Esophagus (tissue), 2 donors: ENCODE results near the gene IL17D. TPM values are rescaled to one million over a fixed set of nuclear protein-coding genes. Genes with fewer than 3 reads are reported as not detected.

Source experiments
- H3K27ac ChIP-seq, 2 donors: one replicate each; pipeline ENCODE4 v1.5.1; 2013; ENCODE audit warnings: low read depth in 2 of 2, mild to moderate bottlenecking in 2 of 2, inconsistent platforms in 1 of 2, low read length in 1 of 2, moderate library complexity in 1 of 2
- H3K27me3 ChIP-seq, 2 donors: one replicate each; pipeline ENCODE4 v1.6.1; 2013; ENCODE audit warnings: low read length in 2 of 2, control low read depth in 1 of 2, mild to moderate bottlenecking in 1 of 2; ENCODE audit not compliant: insufficient read depth in 2 of 2, control insufficient read depth in 1 of 2
- H3K36me3 ChIP-seq, 2 donors: one replicate each; pipeline ENCODE4 v1.6.1; 2013; ENCODE audit warnings: low read length in 1 of 2; ENCODE audit not compliant: control insufficient read depth in 2 of 2, insufficient read depth in 2 of 2
- H3K4me1 ChIP-seq, 2 donors: one replicate each; pipeline ENCODE4 v1.6.1; 2013; ENCODE audit warnings: low read length in 1 of 2; ENCODE audit not compliant: control insufficient read depth in 2 of 2, insufficient read depth in 2 of 2
- H3K4me3 ChIP-seq, 2 donors: one replicate each; pipeline ENCODE4 v1.5.1; 2013; ENCODE audit warnings: low read length in 2 of 2, mild to moderate bottlenecking in 2 of 2, low read depth in 1 of 2, moderate library complexity in 1 of 2
- H3K9me3 ChIP-seq, 2 donors: one replicate each; pipeline ENCODE4 v1.6.1; 2013; ENCODE audit warnings: mild to moderate bottlenecking in 2 of 2, low read depth in 1 of 2, low read length in 1 of 2, moderate library complexity in 1 of 2; ENCODE audit not compliant: control insufficient read depth in 2 of 2, insufficient read depth in 1 of 2
- WGBS, 2 donors: extraction: QIAGEN DNeasy Blood & Tissue Kit; methylation state at CpG; one replicate each; pipeline ENCODE4 v1.1.7; 2013; 5-methylcytosine and 5-hydroxymethylcytosine counted together
- polyA plus RNA-seq, 2 donors: library from polyadenylated mRNA; stranded (reverse); fragments of 200-250 nt; gene quantifications; one replicate each; pipeline ENCODE4 v1.2.3, GENCODE V29; 2013
- donor health status: healthy with polysubstance abuse.
- donor health status: Bipolar disorder and iron deficiency.

Gene IL17D
- under 1 TPM; 0.35 to 0.61 TPM for polyA plus RNA-seq

GRCh38 chr13:20702915-20703779 lies at the start of gene IL17D:
Gene IL17D, plus strand, starts transcription at chr13:20703699. Its CDS starts 303 bp downstream, at chr13:20704002.
- H3K27ac ChIP-seq, result peak within 1 kb of the TSS; percentile 51 to 61

GRCh38 chr13:20654156-20654555 lies 49.3 kb upstream of the IL17D start:
- Histone ChIP-seq H3K27ac (no peak overlapping the region), H3K9me3 (no peaks in the 10 kb centered on the region), H3K4me3 (no peak overlapping the region), H3K36me3 (no peaks in the 10 kb centered on the region), H3K4me1 (no peaks in the 10 kb centered on the region), H3K27me3 (no peaks in the 10 kb centered on the region)
- 82 to 89% methylated on average over 1 of the region's 1 CpG for WGBS, 2 donors

More at GRCh38 chr13:20702915-20703779, at the start of gene IL17D:
- Histone ChIP-seq H3K4me3 (peak within 1 kb of the TSS; percentile 56 to 60), H3K9me3 (no peaks in the 10 kb centered on the region), H3K36me3 (no peaks in the 10 kb centered on the region), H3K4me1 (peaks cover 2 to 6% of the 10 kb centered on the region in 2 donors), H3K27me3 (no peaks in the 10 kb centered on the region)
- WGBS, 2 donors, result 1% methylated on average over 80 to 94 of the region's 94 CpGs

DNA sequence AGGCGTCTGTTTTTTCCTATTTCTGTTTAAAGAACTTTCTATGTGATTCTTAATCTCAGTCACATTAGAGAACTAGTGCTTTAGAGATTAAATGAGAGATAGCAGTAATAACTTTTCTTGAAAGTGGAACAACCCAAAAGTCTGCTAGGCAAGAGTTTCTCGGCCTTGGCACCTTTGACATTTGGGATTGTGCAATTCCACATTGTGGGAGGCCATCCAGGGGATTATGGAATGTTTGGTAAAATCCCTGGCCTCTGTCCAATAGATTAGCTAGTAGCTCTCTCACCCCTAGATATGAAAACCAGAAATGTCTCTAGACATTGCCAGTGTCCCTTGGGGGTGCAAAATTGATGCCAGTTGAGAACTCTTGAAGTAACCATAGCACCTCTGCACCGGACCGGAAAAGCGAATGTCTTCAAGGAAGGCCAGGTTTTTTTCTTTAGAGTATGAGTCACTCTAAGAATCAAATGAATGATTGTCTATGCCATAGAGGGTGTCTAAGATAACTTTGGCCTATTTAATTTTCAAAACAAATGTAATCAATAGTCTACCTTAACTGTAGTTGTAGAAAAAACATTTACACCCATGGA lies 45.0 kb upstream of the IL17D start:
- 69 to 72% methylated on average over 5 of the region's 5 CpGs for WGBS, 2 donors
- Histone ChIP-seq H3K9me3 (no peaks in the 10 kb centered on the region), H3K27ac (no peak overlapping the region)

GRCh38 chr13:20664351-20664750 lies 39.1 kb upstream of the IL17D start:
- H3K36me3 ChIP-seq, result peaks cover 0 to 5% of the 10 kb centered on the region in 2 donors
- H3K4me3 ChIP-seq, result no peak overlapping the region
- H3K4me1 ChIP-seq, result no peaks in the 10 kb centered on the region
- H3K9me3 ChIP-seq, result no peaks in the 10 kb centered on the region
- no peak overlapping the region for H3K27ac ChIP-seq
- no peaks in the 10 kb centered on the region for H3K27me3 ChIP-seq

More for the DNA sequence above, 45.0 kb upstream of the IL17D start:
- Histone ChIP-seq H3K36me3 (peaks cover 0 to 2% of the 10 kb centered on the region in 2 donors), H3K27me3 (no peaks in the 10 kb centered on the region), H3K4me1 (no peaks in the 10 kb centered on the region), H3K4me3 (no peak overlapping the region)

DNA sequence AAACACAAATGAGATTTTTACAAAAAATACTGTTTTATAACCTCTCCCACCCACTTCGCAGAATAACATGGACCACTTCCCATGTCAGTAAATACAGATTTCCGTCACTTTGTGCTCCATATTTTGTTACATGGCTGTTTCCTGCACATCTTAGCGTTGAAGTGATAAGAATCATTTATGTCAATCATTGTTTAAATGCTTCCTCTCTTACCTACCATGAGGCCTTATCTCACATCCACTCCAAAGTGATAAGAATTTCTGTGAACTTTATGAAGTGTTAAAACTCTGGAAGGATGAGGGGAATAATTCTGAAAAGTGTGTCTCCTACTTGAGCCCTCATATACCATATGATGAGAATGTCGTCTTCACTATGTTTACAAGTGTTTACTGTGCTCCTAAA lies 36.6 kb upstream of the IL17D start:
- no peak overlapping the region for H3K27ac ChIP-seq
- no peak overlapping the region for H3K4me3 ChIP-seq
- no peaks in the 10 kb centered on the region for H3K27me3 ChIP-seq
- WGBS, 2 donors, result 89% methylated on average over 4 of the region's 4 CpGs
- no peaks in the 10 kb centered on the region for H3K9me3 ChIP-seq
- H3K4me1 ChIP-seq, result no peaks in the 10 kb centered on the region
- peaks cover 0 to 5% of the 10 kb centered on the region in 2 donors for H3K36me3 ChIP-seq

DNA sequence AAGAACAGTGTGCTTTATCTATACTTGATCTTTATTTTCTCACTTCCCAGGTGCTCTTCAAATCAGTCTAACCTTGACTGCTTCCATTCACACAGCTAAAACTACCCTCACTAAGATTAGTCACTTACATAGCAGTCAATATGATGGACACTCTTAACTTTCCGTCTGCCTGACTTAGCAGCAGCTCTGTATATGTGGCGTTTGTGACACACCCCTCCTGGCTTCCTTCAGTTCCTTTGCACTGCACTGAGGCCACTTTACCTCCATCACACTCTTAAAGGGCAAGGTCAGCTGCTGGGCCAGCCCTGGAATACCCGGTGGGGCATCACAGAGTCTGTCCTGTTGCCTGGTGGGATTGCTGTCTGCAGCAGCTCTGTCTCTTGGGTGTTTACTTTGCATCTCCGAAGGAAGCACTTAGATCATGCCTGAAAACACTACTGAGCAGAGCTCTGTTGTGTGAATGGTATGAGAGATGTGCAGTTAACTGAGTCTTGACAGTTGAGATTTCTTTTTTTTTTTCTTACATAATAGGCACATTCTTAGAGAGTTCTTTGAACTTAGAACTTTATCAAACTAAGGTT lies 35.6 kb upstream of the IL17D start:
- Histone ChIP-seq H3K4me1 (no peaks in the 10 kb centered on the region), H3K9me3 (no peaks in the 10 kb centered on the region), H3K4me3 (no peak overlapping the region), H3K27ac (no peak overlapping the region), H3K36me3 (peaks cover 0 to 5% of the 10 kb centered on the region in 2 donors), H3K27me3 (no peaks in the 10 kb centered on the region)
- 53 to 55% methylated on average over 4 of the region's 4 CpGs for WGBS, 2 donors

- Histone ChIP-seq H3K9me3 (no peaks in the 10 kb centered on the region), H3K27me3 (no peaks in the 10 kb centered on the region), H3K4me1 (no peaks in the 10 kb centered on the region), H3K36me3 (peaks cover 0 to 3% of the 10 kb centered on the region in 2 donors), H3K4me3 (no peak overlapping the region), H3K27ac (no peak overlapping the region)
- 74 to 75% methylated on average over 5 of the region's 5 CpGs for WGBS, 2 donors
Measured at GRCh38 chr13:20669162-20669561, 34.3 kb upstream of the IL17D start.

DNA sequence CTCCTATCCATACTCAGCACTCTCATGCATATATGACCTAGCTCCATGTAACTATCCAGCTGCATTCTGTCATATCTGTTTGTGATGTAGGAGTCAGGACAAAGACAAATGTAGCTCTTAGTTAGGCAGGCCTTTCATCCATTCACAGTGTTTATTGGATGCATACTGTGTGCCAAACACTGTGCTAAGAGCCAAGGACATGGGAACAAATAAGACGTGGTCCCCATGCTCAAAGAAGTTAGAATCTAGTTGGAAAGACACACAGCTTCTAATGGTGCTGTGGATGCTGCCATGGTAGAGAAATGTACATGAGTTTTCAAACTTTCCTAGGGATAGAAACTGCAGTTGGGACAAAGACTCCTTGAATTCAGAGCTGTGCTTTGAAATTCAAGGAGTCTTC lies 31.7 kb upstream of the IL17D start:
- H3K27me3 ChIP-seq, result no peaks in the 10 kb centered on the region
- H3K27ac ChIP-seq, result no peak overlapping the region
- 85 to 88% methylated on average over 1 of the region's 1 CpG for WGBS, 2 donors
- H3K9me3 ChIP-seq, result no peaks in the 10 kb centered on the region
- H3K4me1 ChIP-seq, result no peaks in the 10 kb centered on the region
- no peaks in the 10 kb centered on the region for H3K36me3 ChIP-seq
- H3K4me3 ChIP-seq, result no peak overlapping the region

- Histone ChIP-seq H3K36me3 (no peaks in the 10 kb centered on the region), H3K27me3 (no peaks in the 10 kb centered on the region), H3K27ac (no peak overlapping the region), H3K4me1 (no peaks in the 10 kb centered on the region), H3K4me3 (no peak overlapping the region), H3K9me3 (no peaks in the 10 kb centered on the region)
- 59 to 68% methylated on average over 2 of the region's 2 CpGs for WGBS, 2 donors
Measured at GRCh38 chr13:20672772-20673171, 30.7 kb upstream of the IL17D start.
